Esophagus squamous epithelium (tissue), 5 donors: ENCODE results near the gene RCE1. TPM values are rescaled to one million over a fixed set of nuclear protein-coding genes. Genes with fewer than 3 reads are reported as not detected.
A peak's percentile ranks its signal among the peaks of the same experiment; 100 is the strongest.

ENCODE experiments used
- DNase-seq: peaks from one replicate; lab custom pipeline; 2025; lab: John Stamatoyannopoulos, UW
- H3K27ac ChIP-seq, 4 donors: fragments of 200-600 bp; sonication (generic); one replicate each; pipeline ENCODE4 v1.5.1; 2016 to 2019; ENCODE audit warnings: mild to moderate bottlenecking in 1 of 4
- H3K27me3 ChIP-seq, 4 donors: fragments of 200-600 bp; sonication (generic); 1 replicate in 3 of 4; 2 replicates in 1 of 4; pipeline versions ENCODE4 v1.5.1 to v1.6.0; 2017 to 2021; ENCODE audit warnings: antibody characterized with exemption in 1 of 4
- H3K36me3 ChIP-seq, 3 donors: fragments of 200-600 bp; sonication (generic); one replicate each; pipeline ENCODE4 v1.5.1; 2016 to 2019
- H3K4me1 ChIP-seq, 3 donors: fragments of 200-600 bp; sonication (generic); one replicate each; pipeline ENCODE4 v1.5.1; 2017 to 2019
- H3K4me3 ChIP-seq, 4 donors: fragments of 200-600 bp; sonication (generic); 1 replicate in 3 of 4; 2 replicates in 1 of 4; pipeline ENCODE4 v1.5.1; 2016 to 2019; ENCODE audit warnings: mild to moderate bottlenecking in 2 of 4, moderate library complexity in 1 of 4
- H3K9me3 ChIP-seq, 3 donors: fragments of 200-600 bp; sonication (generic); one replicate each; pipeline ENCODE4 v1.5.1; 2016 to 2019
- POLR2A ChIP-seq, 4 donors: fragments of 450-650 bp; IDR thresholded peaks; one replicate each; pipeline ENCODE4 v1.6.1; 2017; ENCODE audit warnings: antibody characterized with exemption in 4 of 4, mild to moderate bottlenecking in 4 of 4, moderate library complexity in 3 of 4
- WGBS, 2 donors: methylation state at CpG; one replicate each; pipeline ENCODE4 v1.1.5; 2018; 5-methylcytosine and 5-hydroxymethylcytosine counted together
- intact Hi-C: fragments of 100-400 bp; cut with DNase I; formaldehyde crosslinking; loops from one replicate; pipeline ENCODE4 v1.15.0; 2022
- total RNA-seq, 4 donors: library from RNA; depleted of rRNA; stranded (reverse); fragments of >200 nt; gene quantifications; one replicate each; pipeline ENCODE4 v1.1.0, GENCODE V29; 2016
- TF ChIP-seq, protein P1 (sequence below), 6 experiments: fragments of 450-650 bp in 4 of 6; fragments of 200-600 bp in 2 of 6; sonication (generic) in 2 of 6; IDR thresholded peaks; one replicate each; pipeline ENCODE4 v1.5.1; 2016 to 2019; ENCODE audit warnings: antibody characterized with exemption in 6 of 6, mild to moderate bottlenecking in 4 of 6, moderate library complexity in 4 of 6
- donor health status: DM: yes; HTN: yes; CAD: no.

The RCE1 gene
- total RNA-seq, 4 donors from 2014 or later: 8.9 to 29.7 (median 21.8) TPM

DNA sequence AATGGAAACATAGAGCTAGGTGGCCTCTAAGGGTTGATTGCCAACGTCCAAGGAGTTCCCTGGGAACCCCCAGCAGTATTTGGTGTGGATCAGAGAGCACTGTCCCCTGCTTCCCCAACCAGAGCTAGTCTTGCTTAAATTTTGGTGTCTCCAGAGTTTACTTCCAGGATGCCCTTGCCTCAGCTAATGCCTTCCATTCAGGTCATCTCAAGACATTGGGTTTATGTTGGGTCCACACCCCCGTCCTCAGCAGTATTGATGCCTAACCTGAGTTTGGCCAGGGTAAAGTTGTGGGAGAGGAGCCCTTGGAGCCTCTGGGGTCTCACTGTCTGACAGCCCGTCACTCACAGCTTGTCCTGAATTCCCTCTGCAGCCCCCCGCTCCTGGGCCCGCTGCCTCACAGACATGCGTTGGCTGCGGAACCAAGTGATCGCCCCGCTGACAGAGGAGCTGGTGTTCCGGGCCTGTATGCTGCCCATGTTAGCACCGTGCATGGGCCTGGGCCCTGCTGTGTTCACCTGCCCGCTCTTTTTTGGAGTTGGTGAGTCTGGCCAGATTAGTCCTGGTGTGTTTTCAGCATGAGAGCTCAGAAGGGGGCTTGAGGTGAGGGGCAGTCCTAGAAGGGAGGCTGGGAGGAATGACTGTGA is 1.4 kb downstream of the RCE1 start:
- Histone ChIP-seq H3K27me3 (no peaks in the 10 kb centered on the region), H3K36me3 (peaks cover 0 to 69% (median 0%) of the 10 kb centered on the region in 3 donors), H3K9me3 (no peaks in the 10 kb centered on the region), H3K4me1 (peaks cover 25 to 73% (median 34%) of the 10 kb centered on the region in 3 donors), H3K27ac (peak overlapping the region in 3 of 4 donors; percentile 95 to 100 (median 99)), H3K4me3 (peak overlapping the region in 2 of 4 donors; percentile 81 to 94)
- intact Hi-C loops: no loop called here
- TF ChIP-seq POLR2A (IDR thresholded peaks at IDR 0.05): no peak
- TF ChIP-seq, protein P1, sequence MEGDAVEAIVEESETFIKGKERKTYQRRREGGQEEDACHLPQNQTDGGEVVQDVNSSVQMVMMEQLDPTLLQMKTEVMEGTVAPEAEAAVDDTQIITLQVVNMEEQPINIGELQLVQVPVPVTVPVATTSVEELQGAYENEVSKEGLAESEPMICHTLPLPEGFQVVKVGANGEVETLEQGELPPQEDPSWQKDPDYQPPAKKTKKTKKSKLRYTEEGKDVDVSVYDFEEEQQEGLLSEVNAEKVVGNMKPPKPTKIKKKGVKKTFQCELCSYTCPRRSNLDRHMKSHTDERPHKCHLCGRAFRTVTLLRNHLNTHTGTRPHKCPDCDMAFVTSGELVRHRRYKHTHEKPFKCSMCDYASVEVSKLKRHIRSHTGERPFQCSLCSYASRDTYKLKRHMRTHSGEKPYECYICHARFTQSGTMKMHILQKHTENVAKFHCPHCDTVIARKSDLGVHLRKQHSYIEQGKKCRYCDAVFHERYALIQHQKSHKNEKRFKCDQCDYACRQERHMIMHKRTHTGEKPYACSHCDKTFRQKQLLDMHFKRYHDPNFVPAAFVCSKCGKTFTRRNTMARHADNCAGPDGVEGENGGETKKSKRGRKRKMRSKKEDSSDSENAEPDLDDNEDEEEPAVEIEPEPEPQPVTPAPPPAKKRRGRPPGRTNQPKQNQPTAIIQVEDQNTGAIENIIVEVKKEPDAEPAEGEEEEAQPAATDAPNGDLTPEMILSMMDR (IDR thresholded peaks at IDR 0.05): no peak
- no peak for DNase-seq
- WGBS, 2 donors: 75 to 89% methylated on average over 2 to 3 of the region's 12 CpGs

DNA sequence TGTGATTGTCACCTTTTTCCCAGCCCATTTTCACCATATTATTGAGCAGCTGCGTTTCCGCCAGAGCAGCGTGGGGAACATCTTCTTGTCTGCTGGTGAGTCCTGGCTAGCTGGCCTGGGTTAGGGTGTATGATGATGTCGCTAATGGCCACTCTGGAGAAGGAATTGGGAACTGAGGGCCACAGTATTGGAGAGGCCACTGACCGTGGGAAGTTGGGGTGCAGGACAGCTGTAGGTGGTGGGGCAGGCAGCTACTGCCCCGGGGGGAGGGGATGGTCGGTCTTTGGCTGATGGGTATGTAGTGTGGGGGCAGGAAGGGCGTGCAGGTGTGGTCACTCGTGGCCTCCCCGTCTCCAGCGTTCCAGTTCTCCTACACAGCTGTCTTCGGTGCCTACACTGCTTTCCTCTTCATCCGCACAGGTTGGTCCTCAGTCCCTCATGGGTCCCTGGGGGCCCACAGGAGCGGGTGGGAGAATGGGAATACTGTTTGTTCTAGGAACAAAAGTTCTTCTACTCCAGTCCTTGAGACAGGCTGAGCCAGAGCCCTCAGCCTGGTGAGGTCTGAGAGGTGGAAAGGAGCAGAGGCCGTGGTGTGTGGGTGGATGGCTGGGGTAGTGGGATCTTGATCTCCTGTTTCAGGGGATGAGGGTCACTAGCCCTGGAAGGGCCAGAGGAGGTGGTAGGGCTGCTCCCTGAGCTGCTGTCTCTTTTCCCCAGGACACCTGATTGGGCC is 2.1 kb downstream of the RCE1 start:
- H3K27me3 ChIP-seq: no peaks in the 10 kb centered on the region
- DNase-seq: no peak
- WGBS, 2 donors: 88 to 96% methylated on average over 4 to 7 of the region's 15 CpGs
- no peak overlapping the region for H3K27ac ChIP-seq
- peaks cover 0 to 69% (median 0%) of the 10 kb centered on the region in 3 donors for H3K36me3 ChIP-seq
- TF ChIP-seq POLR2A (IDR thresholded peaks at IDR 0.05): no peak
- TF ChIP-seq, protein P1 (IDR thresholded peaks at IDR 0.05): no peak
- intact Hi-C loops: no loop called here
- no peaks in the 10 kb centered on the region for H3K9me3 ChIP-seq
- peaks cover 25 to 68% (median 33%) of the 10 kb centered on the region in 3 donors for H3K4me1 ChIP-seq
- no peak overlapping the region for H3K4me3 ChIP-seq

DNA sequence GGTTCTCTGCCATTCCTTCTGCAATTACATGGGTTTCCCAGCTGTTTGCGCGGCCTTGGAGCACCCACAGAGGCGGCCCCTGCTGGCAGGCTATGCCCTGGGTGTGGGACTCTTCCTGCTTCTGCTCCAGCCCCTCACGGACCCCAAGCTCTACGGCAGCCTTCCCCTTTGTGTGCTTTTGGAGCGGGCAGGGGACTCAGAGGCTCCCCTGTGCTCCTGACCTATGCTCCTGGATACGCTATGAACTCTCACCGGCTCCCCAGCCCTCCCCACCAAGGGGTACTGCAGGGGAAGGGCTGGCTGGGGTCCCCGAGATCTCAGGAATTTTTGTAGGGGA is 2.6 kb downstream of the RCE1 start:
- H3K27ac ChIP-seq: peak overlapping the region in 2 of 4 donors; percentile 45 to 51
- H3K4me3 ChIP-seq: no peak overlapping the region
- no peaks in the 10 kb centered on the region for H3K9me3 ChIP-seq
- no peak for TF ChIP-seq POLR2A (IDR thresholded peaks at IDR 0.05)
- TF ChIP-seq, protein P1 (IDR thresholded peaks at IDR 0.05): no peak
- H3K27me3 ChIP-seq: no peaks in the 10 kb centered on the region
- peaks cover 25 to 63% (median 28%) of the 10 kb centered on the region in 3 donors for H3K4me1 ChIP-seq
- H3K36me3 ChIP-seq: peaks cover 0 to 65% (median 0%) of the 10 kb centered on the region in 3 donors
- WGBS, 2 donors: 53% methylated on average over 2 of the region's 9 CpGs; no CpG with 5 or more reads in 1 of the 2 donors
- intact Hi-C loops: no loop called here
- DNase-seq: no peak

DNA sequence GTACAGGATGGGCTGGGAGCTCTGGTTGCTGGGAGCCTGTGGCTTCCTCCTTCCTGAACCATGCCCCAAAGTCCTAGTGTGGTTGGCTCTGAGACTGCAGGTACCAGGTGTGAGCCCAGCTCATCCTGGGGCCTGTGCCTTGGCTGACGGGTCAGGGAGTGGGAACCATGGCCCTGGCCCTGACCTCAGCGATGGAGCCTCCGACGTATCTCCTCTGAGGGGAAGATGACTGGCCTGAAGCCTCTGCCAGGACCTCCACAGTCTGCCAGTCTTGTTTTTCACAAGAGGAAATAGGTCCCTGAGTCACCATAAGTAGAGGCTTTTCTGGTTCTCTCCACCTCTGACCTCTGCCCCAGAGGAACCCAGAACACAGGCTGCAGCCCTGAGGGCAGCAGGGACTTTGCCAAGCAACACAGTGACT is 3.4 kb downstream of the RCE1 start:
- DNase-seq: no peak
- H3K4me3 ChIP-seq: no peak overlapping the region

More for the DNA sequence above, 3.4 kb downstream of the RCE1 start:
- Histone ChIP-seq H3K27me3 (no peaks in the 10 kb centered on the region), H3K36me3 (peaks cover 0 to 63% (median 0%) of the 10 kb centered on the region in 3 donors), H3K9me3 (no peaks in the 10 kb centered on the region), H3K4me1 (peaks cover 20 to 55% (median 22%) of the 10 kb centered on the region in 3 donors), H3K27ac (peak overlapping the region in 2 of 4 donors; percentile 45 to 51)
- intact Hi-C loops: no loop called here
- TF ChIP-seq, protein P1 (IDR thresholded peaks at IDR 0.05): no peak
- no peak for TF ChIP-seq POLR2A (IDR thresholded peaks at IDR 0.05)
- 77% methylated on average over 3 of the region's 4 CpGs; no CpG with 5 or more reads in 1 of the 2 donors for WGBS, 2 donors
